Activated B cell treated with CpG ODN at 0.5 μM for 24 hours (primary cell): ENCODE measurements around the gene ADNP2. TPM values are rescaled to one million over a fixed set of nuclear protein-coding genes. Genes with fewer than 3 reads are reported as not detected.
A peak's percentile ranks its signal among the peaks of the same experiment; 100 is the strongest.

ENCODE experiments used
- ATAC-seq: fragments of 200-7000 bp; cut with Tn5 transposase; one replicate; pipeline ENCODE4 v1.10.0; 2021; ENCODE audit warnings: low read depth, mild to moderate bottlenecking, moderate library complexity
- CTCF ChIA-PET: fragments of 350-600 bp; sonication (Branson Sonifier 250); formaldehyde crosslinking; loops from one replicate; lab custom pipeline; 2021; ENCODE audit warnings: antibody characterized with exemption; lab: Charles Lee
- POLR2A ChIA-PET: fragments of 350-600 bp; sonication (Branson Sonifier 250); formaldehyde crosslinking; loops from one replicate; lab custom pipeline; 2021; ENCODE audit warnings: antibody characterized with exemption; lab: Charles Lee
- DNase-seq: peaks from one replicate; pipeline ENCODE4 v3.0.0; 2022
- H3K27ac Mint-ChIP-seq: one replicate; pipeline ENCODE4 v1.8.0; 2020; ENCODE audit warnings: mixed read lengths
- H3K27me3 Mint-ChIP-seq: one replicate; pipeline ENCODE4 v1.8.0; 2021; ENCODE audit warnings: mixed read lengths
- H3K36me3 Mint-ChIP-seq: one replicate; pipeline ENCODE4 v1.8.0; 2021; ENCODE audit warnings: low read depth, mixed read lengths
- H3K4me1 Mint-ChIP-seq: one replicate; pipeline ENCODE4 v1.8.0; 2021; ENCODE audit warnings: mixed read lengths
- H3K4me3 Mint-ChIP-seq: one replicate; pipeline ENCODE4 v1.8.0; 2020; ENCODE audit warnings: mild to moderate bottlenecking, mixed read lengths
- H3K9me3 Mint-ChIP-seq: one replicate; pipeline ENCODE4 v1.8.0; 2020; ENCODE audit warnings: mixed read lengths
- CTCF ChIP-seq: fragments of 200-600 bp; IDR thresholded peaks from one replicate; pipeline ENCODE4 v1.8.0; 2022; ENCODE audit warnings: antibody characterized with exemption, mild to moderate bottlenecking
- intact Hi-C: fragments of 100-400 bp; cut with micrococcal nuclease; formaldehyde crosslinking; loops from one replicate; pipeline ENCODE4 v1.15.1; 2024
- total RNA-seq: library from RNA; stranded (reverse); gene quantifications from 2 replicates; pipeline ENCODE4 v1.2.3, GENCODE V29; 2022

The ADNP2 gene
- total RNA-seq, 1 donor from 2014 or later = 19.7 TPM

GRCh38 chr18:80176334-80177073 is 67.4 kb downstream of the ADNP2 start:
- Mint-ChIP-seq H3K36me3 (no peaks in the 10 kb centered on the region), H3K27me3 (peaks cover 36% of the 10 kb centered on the region), H3K4me1 (peaks cover under 1% of the 10 kb centered on the region), H3K9me3 (no peaks in the 10 kb centered on the region), H3K4me3 (no peak overlapping the region), H3K27ac (no peak overlapping the region)
- no peak for TF ChIP-seq CTCF
- intact Hi-C loops = no loop called here
- no peak for ATAC-seq
- DNase-seq = no peak
- ChIA-PET CTCF (no interaction called here), POLR2A (no interaction called here)

GRCh38 chr18:80177128-80177527 is 68.1 kb downstream of the ADNP2 start:
- ATAC-seq (no peak), DNase-seq (no peak)
- Mint-ChIP-seq H3K9me3 (no peaks in the 10 kb centered on the region), H3K4me3 (no peak overlapping the region), H3K27me3 (peaks cover 34% of the 10 kb centered on the region), H3K27ac (no peak overlapping the region), H3K4me1 (no peaks in the 10 kb centered on the region), H3K36me3 (no peaks in the 10 kb centered on the region)
- no peak for TF ChIP-seq CTCF
- POLR2A ChIA-PET = no interaction called here
- intact Hi-C loops = no loop called here
- CTCF ChIA-PET = no interaction called here

GRCh38 chr18:80178935-80179818 is 70.1 kb downstream of the ADNP2 start:
- Mint-ChIP-seq H3K9me3 (no peaks in the 10 kb centered on the region), H3K4me1 (no peaks in the 10 kb centered on the region), H3K36me3 (no peaks in the 10 kb centered on the region), H3K4me3 (no peak overlapping the region), H3K27me3 (peaks cover 30% of the 10 kb centered on the region), H3K27ac (no peak overlapping the region)
- TF ChIP-seq CTCF = no peak
- intact Hi-C loops = no loop called here
- ChIA-PET CTCF (no interaction called here), POLR2A (no interaction called here)
- DNase-seq (no peak), ATAC-seq (no peak)

- CTCF ChIA-PET = no interaction called here
- H3K4me3 Mint-ChIP-seq = no peak overlapping the region
- POLR2A ChIA-PET = no interaction called here
- no peaks in the 10 kb centered on the region for H3K9me3 Mint-ChIP-seq
- H3K27ac Mint-ChIP-seq = no peak overlapping the region
- ATAC-seq (peak; percentile 28), DNase-seq (no peak)
- H3K36me3 Mint-ChIP-seq = no peaks in the 10 kb centered on the region
- intact Hi-C loops = no loop called here
- H3K4me1 Mint-ChIP-seq = no peaks in the 10 kb centered on the region
- peaks cover 31% of the 10 kb centered on the region for H3K27me3 Mint-ChIP-seq
- no peak for TF ChIP-seq CTCF
Observed at GRCh38 chr18:80179857-80180558, 70.9 kb downstream of the ADNP2 start.
